GM12878 (cell line): ENCODE results near the gene FCRLB. TPM values are rescaled to one million over a fixed set of nuclear protein-coding genes. Genes with fewer than 3 reads are reported as not detected.

Experiments
- ATAC-seq: fragments of 200-7000 bp; cut with Tn5 transposase; 3 replicates; pipeline ENCODE4 v1.9.1; 2020; ENCODE audit warnings: mild to moderate bottlenecking, moderate library complexity
- BruUV-seq: library from RNA; stranded (reverse); fragments of 400-500 nt; replicated peaks from 2 replicates; lab custom pipeline; 2021; lab: Mats Ljungman, UMichigan
- CTCF ChIA-PET: fragments of 300-600 bp; sonication (Branson Sonifier 250); formaldehyde crosslinking; extraction: SDS; loops from one replicate; lab custom pipeline; 2021; ENCODE audit warnings: inconsistent platforms; lab: Yijun Ruan, JAX
- POLR2A ChIA-PET: fragments of 350-600 bp; formaldehyde crosslinking; extraction: SDS; loops from one replicate; lab custom pipeline; 2021; ENCODE audit warnings: inconsistent platforms; lab: Charles Lee
- RAD21 ChIA-PET: fragments of 300-600 bp; sonication (Branson Sonifier 250); formaldehyde crosslinking; loops from one replicate; lab custom pipeline; 2023; ENCODE audit warnings: antibody characterized with exemption; ENCODE audit not compliant: unreplicated experiment; lab: Charles Lee
- SMC1A ChIA-PET: fragments of 300-600 bp; sonication (Branson Sonifier 250); formaldehyde crosslinking; loops from one replicate; lab custom pipeline; 2023; ENCODE audit not compliant: unreplicated experiment, uncharacterized antibody; lab: Charles Lee
- DNase-seq: peaks from one replicate; pipeline ENCODE4 v3.0.0-alpha.2; 2011; ENCODE audit warnings: low read depth, low spot score
- FAIRE-seq: peaks from 3 replicates; lab custom pipeline; 2011; peaks lifted over from hg19 to GRCh38; lab: Jason Lieb, UNC
- H2AFZ ChIP-seq: 2 replicates; pipeline ENCODE4 v1.6.0; 2011; ENCODE audit warnings: low read depth, low read length, control low read depth; ENCODE audit not compliant: control insufficient read depth
- H3K27ac ChIP-seq: 2 replicates; pipeline ENCODE4 v1.5.1; 2011; ENCODE audit warnings: control low read depth; ENCODE audit not compliant: control insufficient read depth, insufficient read depth
- H3K27me3 ChIP-seq, 2 experiments: replicated peaks in 1 of 2; 2 replicates each; pipeline versions ENCODE4 v1.6.0 to v1.6.1; 2011; ENCODE audit warnings: low read length in 1 of 2; ENCODE audit not compliant: control insufficient read depth in 2 of 2, insufficient read depth in 2 of 2
- H3K36me3 ChIP-seq, 2 experiments: 2 replicates each; pipeline ENCODE4 v1.5.1; 2011; ENCODE audit warnings: low read length in 1 of 2; ENCODE audit not compliant: control insufficient read depth in 2 of 2, insufficient read depth in 2 of 2
- H3K4me1 ChIP-seq: 2 replicates; pipeline ENCODE4 v1.6.1; 2011; ENCODE audit warnings: mild to moderate bottlenecking, low read length, moderate library complexity, mixed read lengths; ENCODE audit not compliant: control insufficient read depth, insufficient read depth
- H3K4me2 ChIP-seq: 2 replicates; pipeline ENCODE4 v1.6.0; 2011; ENCODE audit warnings: control low read depth; ENCODE audit not compliant: control insufficient read depth, insufficient read depth
- H3K4me3 ChIP-seq: fragments of 200-600 bp; sonication (generic); 2 replicates; pipeline ENCODE4 v1.5.1; 2016
- H3K79me2 ChIP-seq: 2 replicates; pipeline ENCODE4 v1.6.0; 2011; ENCODE audit warnings: low read length; ENCODE audit not compliant: control insufficient read depth, insufficient read depth
- H3K9ac ChIP-seq: 2 replicates; pipeline ENCODE4 v1.8.0; 2011; ENCODE audit warnings: low read length, control low read depth, mixed read lengths; ENCODE audit not compliant: control insufficient read depth, insufficient read depth
- H3K9me3 ChIP-seq: replicated peaks from 3 replicates; pipeline ENCODE4 v1.5.1; 2011; ENCODE audit warnings: mild to moderate bottlenecking, low read length; ENCODE audit not compliant: control insufficient read depth, insufficient read depth
- H4K20me1 ChIP-seq: 2 replicates; pipeline ENCODE4 v1.6.0; 2011; ENCODE audit not compliant: control insufficient read depth, insufficient read depth
- CHD2 ChIP-seq: IDR thresholded peaks from 2 replicates; pipeline ENCODE4 v1.6.1; 2011; ENCODE audit warnings: low read depth, low read length, improper control_type of control experiment, borderline replicate concordance
- NBN ChIP-seq: fragments of 450-650 bp; IDR thresholded peaks from 2 replicates; pipeline ENCODE4 v1.6.1; 2016
- SMAD5 ChIP-seq: IDR thresholded peaks from 2 replicates; pipeline ENCODE4 v1.6.1; 2016; ENCODE audit warnings: antibody characterized with exemption, low read depth
- SPI1 ChIP-seq: IDR thresholded peaks from 2 replicates; pipeline ENCODE4 v1.6.1; 2011; ENCODE audit warnings: low read depth, mild to moderate bottlenecking, low read length, moderate library complexity, borderline replicate concordance; ENCODE audit not compliant: insufficient read depth
- SUZ12 ChIP-seq: fragments of 200-600 bp; sonication (generic); IDR thresholded peaks from one replicate; pipeline ENCODE4 v1.6.1; 2018; ENCODE audit warnings: antibody characterized with exemption, mild to moderate bottlenecking; ENCODE audit not compliant: unreplicated experiment
- TBL1XR1 ChIP-seq: IDR thresholded peaks from 2 replicates; pipeline ENCODE4 v1.6.1; 2012; ENCODE audit warnings: low read depth, low read length, improper control_type of control experiment
- WGBS: methylation state at CpG from one replicate; pipeline ENCODE4 v1.1.6; 2016; ENCODE audit warnings: low lambda C conversion rate; ENCODE audit not compliant: insufficient replicate concordance, insufficient coverage; ENCODE audit errors: missing lambda C conversion rate; 5-methylcytosine and 5-hydroxymethylcytosine counted together
- in situ Hi-C: fragments of 300-500 bp; cut with MboI; formaldehyde crosslinking; loops from 9 replicates; pipeline ENCODE4 v1.14.3; 2018; ENCODE audit warnings: mixed read lengths
- intact Hi-C: fragments of 100-400 bp; cut with micrococcal nuclease; formaldehyde crosslinking; loops from one replicate; pipeline ENCODE4 v1.14.2; 2022; ENCODE audit not compliant: unreplicated experiment
- polyA plus RNA-seq, 11 experiments: library from polyadenylated mRNA; depleted of rRNA in 4 of 11; unstranded in 6 of 11; stranded (reverse) in 5 of 11; fragments of >200 nt; fragmentation: Nextera tagmentation in 4 of 11; fragmentation: Illumina TruSeq in 1 of 11; extraction: Ambion mirVana in 4 of 11; extraction: Trizol in 1 of 11; gene quantifications; 1 replicate in 1 of 11; 2 replicates in 10 of 11; pipeline versions ENCODE4 v1.2.1 to v1.2.3, GENCODE V29; 2011 to 2016; ENCODE audit warnings: inconsistent platforms in 2 of 11, missing spikeins in 2 of 11, low read depth in 1 of 11
- total RNA-seq, 4 experiments: library from RNA; depleted of rRNA in 3 of 4; stranded (reverse); fragments of >200 nt in 3 of 4; fragmentation: Illumina TruSeq in 1 of 4; extraction: Trizol in 1 of 4; gene quantifications; 2 replicates each; pipeline versions ENCODE4 v1.2.1 to v1.2.3, GENCODE V29; 2013 to 2021
- TF ChIP-seq, protein P1 (sequence below): fragments of 450-650 bp; IDR thresholded peaks from 2 replicates; pipeline ENCODE4 v1.6.1; 2016; ENCODE audit warnings: mild to moderate bottlenecking
- TF ChIP-seq, protein P2 (sequence below): fragments of 450-650 bp; IDR thresholded peaks from 2 replicates; pipeline ENCODE4 v1.6.1; 2017; ENCODE audit warnings: low read depth, mild to moderate bottlenecking, moderate library complexity
- TF ChIP-seq, protein P3 (sequence below): IDR thresholded peaks from 2 replicates; pipeline ENCODE4 v1.6.1; 2011; ENCODE audit warnings: mild to moderate bottlenecking, low read depth, low read length, moderate library complexity; ENCODE audit not compliant: insufficient replicate concordance

Gene FCRLB
- total and polyA plus RNA-seq, 10 of the 15 experiments (the other 5 are each of a cell fraction or from before 2014, with no cell fraction given) = 0.55 to 11.7 (median 5.6) TPM

DNA sequence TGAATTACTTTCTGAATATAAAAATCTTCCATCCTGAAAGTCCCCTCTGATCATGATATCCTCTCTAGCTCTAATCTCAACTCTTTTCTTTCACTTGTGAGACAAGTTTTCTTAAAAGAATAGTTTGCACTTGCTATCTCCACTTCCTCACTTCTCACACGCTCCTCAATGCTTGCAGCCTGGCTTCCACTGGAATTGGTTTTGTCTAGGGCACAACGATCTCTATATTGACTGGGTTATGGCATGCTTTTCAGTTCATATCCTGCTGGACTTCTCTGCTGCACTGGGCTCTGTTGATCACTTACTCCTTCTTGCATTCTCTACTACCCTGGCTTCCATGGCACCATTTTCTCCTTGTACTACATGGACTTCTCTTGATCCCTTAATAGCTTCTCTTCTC is 13.8 kb upstream of the FCRLB start:
- CTCF ChIA-PET = interaction anchor here (0.6 to 5.0 kb wide), 12 partner anchors 8 to 269 kb away, joined by 3 to 75 read pairs (median 4); no protein-coding TSS in a partner anchor
- WGBS = 0% methylated on average over 2 of the region's 2 CpGs

DNA sequence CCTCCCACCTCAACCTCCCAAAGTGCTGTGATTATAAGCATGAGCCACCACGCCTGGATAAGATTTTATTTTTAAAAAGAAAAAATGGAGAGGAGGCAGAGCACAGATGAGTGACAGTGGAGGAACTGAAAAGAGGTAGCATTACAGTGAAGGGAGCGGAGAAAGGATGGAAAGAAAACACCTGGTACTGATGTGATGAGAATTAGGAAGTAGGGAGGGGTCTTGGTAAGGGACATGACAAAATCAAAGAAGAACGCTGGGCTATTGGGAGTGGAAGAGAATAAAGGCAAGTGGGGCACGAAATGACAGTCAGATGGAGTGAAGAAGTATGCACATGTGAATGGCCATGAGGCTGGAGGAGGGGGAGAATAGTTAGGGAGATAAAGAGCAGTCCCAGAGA is 12.0 kb upstream of the FCRLB start:
- Histone ChIP-seq H3K27me3 (no peaks in the 10 kb centered on the region), H3K27ac (peak overlapping the region; percentile 85), H3K9me3 (no peaks in the 10 kb centered on the region), H3K4me1 (peaks cover 33% of the 10 kb centered on the region), H3K79me2 (peaks cover 43% of the 10 kb centered on the region), H4K20me1 (no peaks in the 10 kb centered on the region), H3K4me3 (peak overlapping the region; percentile 81), H2AFZ (no peak overlapping the region), H3K4me2 (peak overlapping the region; percentile 94), H3K36me3 (peaks cover 15 to 16% of the 10 kb centered on the region in 2 experiments), H3K9ac (peak overlapping the region; percentile 90)
- in situ Hi-C loops (no loop called here), intact Hi-C loops (no loop called here)
- no peak for FAIRE-seq
- POLR2A ChIA-PET = interaction anchor here (0.5 to 0.6 kb wide), 2 partner anchors 32 to 63 kb away, joined by 3 read pairs; no protein-coding TSS in a partner anchor
- CTCF ChIA-PET = interaction anchor here (5.0 kb wide), 1 partner anchor 27 kb away, joined by 75 read pairs; no protein-coding TSS in a partner anchor
- no peak for DNase-seq
- no TSS peak for BruUV-seq
- RAD21 ChIA-PET = interaction anchor here (3.5 to 4.7 kb wide), 2 partner anchors 18 to 28 kb away, joined by 32 to 74 read pairs; no protein-coding TSS in a partner anchor
- ATAC-seq = no peak
- SMC1A ChIA-PET = interaction anchor here (0.8 to 5.1 kb wide), 7 partner anchors 7 to 30 kb away, joined by 4 to 61 read pairs (median 5); partner anchors contain the start of gene FCRLB
- 25% methylated on average over 4 of the region's 4 CpGs for WGBS
- TF ChIP-seq, protein P1, sequence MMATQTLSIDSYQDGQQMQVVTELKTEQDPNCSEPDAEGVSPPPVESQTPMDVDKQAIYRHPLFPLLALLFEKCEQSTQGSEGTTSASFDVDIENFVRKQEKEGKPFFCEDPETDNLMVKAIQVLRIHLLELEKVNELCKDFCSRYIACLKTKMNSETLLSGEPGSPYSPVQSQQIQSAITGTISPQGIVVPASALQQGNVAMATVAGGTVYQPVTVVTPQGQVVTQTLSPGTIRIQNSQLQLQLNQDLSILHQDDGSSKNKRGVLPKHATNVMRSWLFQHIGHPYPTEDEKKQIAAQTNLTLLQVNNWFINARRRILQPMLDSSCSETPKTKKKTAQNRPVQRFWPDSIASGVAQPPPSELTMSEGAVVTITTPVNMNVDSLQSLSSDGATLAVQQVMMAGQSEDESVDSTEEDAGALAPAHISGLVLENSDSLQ = peak; percentile 93
- 0 out of 2 replicates have a peak, but pooled peaks have one; percentile 31 for TF ChIP-seq NBN
- no peak for TF ChIP-seq CHD2
- TF ChIP-seq, protein P2, sequence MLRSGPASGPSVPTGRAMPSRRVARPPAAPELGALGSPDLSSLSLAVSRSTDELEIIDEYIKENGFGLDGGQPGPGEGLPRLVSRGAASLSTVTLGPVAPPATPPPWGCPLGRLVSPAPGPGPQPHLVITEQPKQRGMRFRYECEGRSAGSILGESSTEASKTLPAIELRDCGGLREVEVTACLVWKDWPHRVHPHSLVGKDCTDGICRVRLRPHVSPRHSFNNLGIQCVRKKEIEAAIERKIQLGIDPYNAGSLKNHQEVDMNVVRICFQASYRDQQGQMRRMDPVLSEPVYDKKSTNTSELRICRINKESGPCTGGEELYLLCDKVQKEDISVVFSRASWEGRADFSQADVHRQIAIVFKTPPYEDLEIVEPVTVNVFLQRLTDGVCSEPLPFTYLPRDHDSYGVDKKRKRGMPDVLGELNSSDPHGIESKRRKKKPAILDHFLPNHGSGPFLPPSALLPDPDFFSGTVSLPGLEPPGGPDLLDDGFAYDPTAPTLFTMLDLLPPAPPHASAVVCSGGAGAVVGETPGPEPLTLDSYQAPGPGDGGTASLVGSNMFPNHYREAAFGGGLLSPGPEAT = 0 out of 2 replicates have a peak, but pooled peaks have one; percentile 17
- no peak for TF ChIP-seq SUZ12
- no peak for TF ChIP-seq TBL1XR1
- TF ChIP-seq, protein P3, sequence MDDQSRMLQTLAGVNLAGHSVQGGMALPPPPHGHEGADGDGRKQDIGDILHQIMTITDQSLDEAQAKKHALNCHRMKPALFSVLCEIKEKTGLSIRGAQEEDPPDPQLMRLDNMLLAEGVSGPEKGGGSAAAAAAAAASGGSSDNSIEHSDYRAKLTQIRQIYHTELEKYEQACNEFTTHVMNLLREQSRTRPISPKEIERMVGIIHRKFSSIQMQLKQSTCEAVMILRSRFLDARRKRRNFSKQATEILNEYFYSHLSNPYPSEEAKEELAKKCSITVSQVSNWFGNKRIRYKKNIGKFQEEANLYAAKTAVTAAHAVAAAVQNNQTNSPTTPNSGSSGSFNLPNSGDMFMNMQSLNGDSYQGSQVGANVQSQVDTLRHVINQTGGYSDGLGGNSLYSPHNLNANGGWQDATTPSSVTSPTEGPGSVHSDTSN = peak; percentile 71

More for the DNA sequence above, 13.8 kb upstream of the FCRLB start:
- Histone ChIP-seq H2AFZ (no peak overlapping the region), H3K9me3 (no peaks in the 10 kb centered on the region), H3K27ac (peak overlapping the region; percentile 85), H3K27me3 (no peaks in the 10 kb centered on the region), H3K4me2 (peak overlapping the region; percentile 94), H3K4me1 (peaks cover 33% of the 10 kb centered on the region), H3K9ac (peak overlapping the region; percentile 90), H3K79me2 (peaks cover 43% of the 10 kb centered on the region), H3K4me3 (peak overlapping the region; percentile 81), H4K20me1 (no peaks in the 10 kb centered on the region), H3K36me3 (peaks cover 10 to 15% of the 10 kb centered on the region in 2 experiments)
- ChIA-PET POLR2A (interaction anchor here (0.8 to 3.1 kb wide), 5 partner anchors 8 to 71 kb away, joined by 3 to 23 read pairs (median 16); no protein-coding TSS in a partner anchor), RAD21 (interaction anchor here (1.1 to 4.7 kb wide), 10 partner anchors 8 to 42 kb away, joined by 3 to 74 read pairs (median 6); partner anchors contain the start of gene DUSP12), SMC1A (interaction anchor here (0.7 to 5.1 kb wide), 11 partner anchors 9 to 176 kb away, joined by 3 to 61 read pairs (median 4); no protein-coding TSS in a partner anchor)
- peak; percentile 60; the same call in 1 of the 2 replicates for TF ChIP-seq SPI1
- TF ChIP-seq SMAD5 = no peak
- TF ChIP-seq, protein P3 = no peak
- FAIRE-seq (no peak), ATAC-seq (peak; percentile 4), DNase-seq (no peak)
- BruUV-seq = TSS peak; percentile 85
- in situ Hi-C loops (no loop called here), intact Hi-C loops (loop anchor here (2.0 kb wide), 2 partner anchors 19 to 31 kb away; no protein-coding TSS in a partner anchor)
